GM12872 (cell line): ENCODE results near the gene CBX4.

ENCODE experiments used
- TF ChIP-seq, protein P1 (sequence below): IDR thresholded peaks from 3 replicates; pipeline ENCODE4 v1.5.1; 2011; ENCODE audit warnings: low read depth, mild to moderate bottlenecking, low read length, moderate library complexity; ENCODE audit not compliant: insufficient read depth

CBX4 gene

DNA sequence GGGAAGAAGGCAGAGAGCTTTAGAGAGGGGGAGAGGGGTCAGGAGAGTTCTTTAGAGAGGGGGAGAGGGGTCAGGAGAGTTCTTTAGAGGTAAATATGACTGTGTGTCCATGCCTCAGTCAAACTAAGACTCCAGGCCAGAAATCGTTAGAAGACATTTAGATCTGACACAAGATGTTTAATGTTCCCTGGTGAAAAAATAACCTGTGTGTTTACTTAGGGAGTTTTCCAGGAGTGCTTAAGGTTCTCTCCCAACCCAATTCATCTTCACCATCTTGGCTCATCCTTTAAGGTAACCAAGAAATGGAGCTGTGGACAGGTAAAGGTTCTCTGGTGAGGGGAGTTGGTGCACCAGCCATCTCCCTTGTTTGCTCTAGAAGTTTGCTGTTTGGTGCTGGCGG is 9.8 kb downstream of the CBX4 start:
- TF ChIP-seq, protein P1, sequence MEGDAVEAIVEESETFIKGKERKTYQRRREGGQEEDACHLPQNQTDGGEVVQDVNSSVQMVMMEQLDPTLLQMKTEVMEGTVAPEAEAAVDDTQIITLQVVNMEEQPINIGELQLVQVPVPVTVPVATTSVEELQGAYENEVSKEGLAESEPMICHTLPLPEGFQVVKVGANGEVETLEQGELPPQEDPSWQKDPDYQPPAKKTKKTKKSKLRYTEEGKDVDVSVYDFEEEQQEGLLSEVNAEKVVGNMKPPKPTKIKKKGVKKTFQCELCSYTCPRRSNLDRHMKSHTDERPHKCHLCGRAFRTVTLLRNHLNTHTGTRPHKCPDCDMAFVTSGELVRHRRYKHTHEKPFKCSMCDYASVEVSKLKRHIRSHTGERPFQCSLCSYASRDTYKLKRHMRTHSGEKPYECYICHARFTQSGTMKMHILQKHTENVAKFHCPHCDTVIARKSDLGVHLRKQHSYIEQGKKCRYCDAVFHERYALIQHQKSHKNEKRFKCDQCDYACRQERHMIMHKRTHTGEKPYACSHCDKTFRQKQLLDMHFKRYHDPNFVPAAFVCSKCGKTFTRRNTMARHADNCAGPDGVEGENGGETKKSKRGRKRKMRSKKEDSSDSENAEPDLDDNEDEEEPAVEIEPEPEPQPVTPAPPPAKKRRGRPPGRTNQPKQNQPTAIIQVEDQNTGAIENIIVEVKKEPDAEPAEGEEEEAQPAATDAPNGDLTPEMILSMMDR = no peak

DNA sequence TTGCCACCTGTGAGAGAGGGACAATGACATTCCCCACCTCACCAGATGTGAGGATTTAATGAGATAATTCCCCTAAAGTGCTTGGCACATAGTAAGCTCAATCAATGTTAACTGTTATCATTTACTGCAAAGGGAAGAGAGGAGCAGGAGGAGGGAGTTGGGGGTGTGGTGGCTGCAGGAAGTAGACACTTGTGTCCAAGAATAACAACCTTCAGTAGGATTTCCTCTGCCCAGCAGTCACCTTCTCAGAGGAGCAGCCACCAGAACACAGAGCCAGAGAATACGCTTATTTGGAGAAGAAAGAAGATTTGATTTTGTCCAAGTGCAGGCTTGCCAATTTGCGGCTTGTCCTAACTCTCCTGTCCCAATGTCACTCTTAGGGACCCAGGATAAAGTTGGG is 10.2 kb downstream of the CBX4 start:
- TF ChIP-seq, protein P1 = no peak

DNA sequence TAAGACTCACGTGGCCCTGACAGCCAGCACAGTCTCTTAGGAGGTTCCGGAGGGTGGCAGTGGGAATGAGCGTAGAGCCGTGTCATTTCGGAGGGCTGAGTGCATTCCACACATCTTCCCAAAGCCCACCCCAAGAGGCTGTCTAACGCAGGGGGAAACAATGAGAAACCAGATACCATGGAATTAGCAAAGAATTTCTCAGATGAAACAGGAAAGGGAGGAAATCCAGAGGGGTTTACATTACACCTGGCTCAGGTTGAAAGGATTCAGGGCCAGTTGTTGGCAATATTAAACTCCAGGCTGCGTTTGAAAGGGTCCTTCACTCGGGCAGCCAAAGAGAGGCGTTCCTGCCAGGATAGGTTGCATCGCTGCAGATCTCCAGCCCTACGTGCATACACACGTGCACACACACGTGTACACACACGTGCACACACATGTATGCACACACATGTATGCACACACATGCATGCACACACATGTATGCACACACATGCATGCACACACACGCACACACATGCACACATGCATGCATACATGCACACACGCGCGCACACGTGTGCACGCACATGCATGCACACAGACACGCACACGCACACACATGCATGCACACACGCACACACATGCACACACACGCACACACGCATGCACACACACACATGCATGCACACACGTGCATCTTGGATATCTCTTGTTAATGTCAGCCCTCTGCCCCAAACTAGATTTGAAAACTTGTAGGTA is 12.2 kb downstream of the CBX4 start:
- TF ChIP-seq, protein P1 = no peak

DNA sequence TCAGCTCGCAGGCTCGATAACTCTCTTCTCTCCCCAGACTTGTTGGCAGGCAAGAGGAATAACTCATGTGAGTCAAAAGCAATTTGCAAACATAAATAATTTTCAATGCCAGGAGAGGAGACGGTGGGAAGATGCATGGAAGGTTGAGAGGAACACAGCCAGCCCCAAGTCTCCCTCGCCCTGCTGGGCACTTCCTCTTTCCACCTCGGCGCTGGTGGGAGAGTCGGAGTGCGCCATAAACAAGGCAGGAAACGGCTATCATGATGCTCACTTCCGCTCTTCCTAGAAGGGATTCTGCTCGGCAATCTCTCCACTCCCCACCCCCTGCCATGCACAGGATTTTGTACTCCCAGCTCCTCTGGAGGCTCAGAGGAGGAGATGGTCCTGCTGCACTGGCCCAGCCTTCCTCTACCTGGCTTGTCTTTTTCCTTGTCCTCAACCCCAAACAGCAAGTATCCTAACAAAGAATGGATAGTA is 13.0 kb downstream of the CBX4 start:
- TF ChIP-seq, protein P1 = no peak

DNA sequence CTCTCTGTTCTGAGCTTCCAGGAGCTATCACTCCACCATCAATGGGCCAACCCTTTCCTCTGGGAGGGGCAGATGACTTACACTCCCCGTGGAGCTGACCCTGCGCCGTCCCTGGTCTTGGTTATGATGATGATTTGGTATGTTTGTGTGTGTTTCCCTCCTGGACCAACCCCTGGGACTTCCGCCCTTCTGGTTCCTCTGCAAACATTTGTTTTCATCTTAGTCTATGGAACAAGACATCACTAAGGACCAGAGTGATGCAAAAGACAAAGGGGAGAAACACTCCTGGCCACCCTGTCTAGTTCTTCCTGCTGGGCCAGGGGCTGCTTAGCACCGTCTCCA is 13.7 kb downstream of the CBX4 start:
- TF ChIP-seq, protein P1 = no peak

DNA sequence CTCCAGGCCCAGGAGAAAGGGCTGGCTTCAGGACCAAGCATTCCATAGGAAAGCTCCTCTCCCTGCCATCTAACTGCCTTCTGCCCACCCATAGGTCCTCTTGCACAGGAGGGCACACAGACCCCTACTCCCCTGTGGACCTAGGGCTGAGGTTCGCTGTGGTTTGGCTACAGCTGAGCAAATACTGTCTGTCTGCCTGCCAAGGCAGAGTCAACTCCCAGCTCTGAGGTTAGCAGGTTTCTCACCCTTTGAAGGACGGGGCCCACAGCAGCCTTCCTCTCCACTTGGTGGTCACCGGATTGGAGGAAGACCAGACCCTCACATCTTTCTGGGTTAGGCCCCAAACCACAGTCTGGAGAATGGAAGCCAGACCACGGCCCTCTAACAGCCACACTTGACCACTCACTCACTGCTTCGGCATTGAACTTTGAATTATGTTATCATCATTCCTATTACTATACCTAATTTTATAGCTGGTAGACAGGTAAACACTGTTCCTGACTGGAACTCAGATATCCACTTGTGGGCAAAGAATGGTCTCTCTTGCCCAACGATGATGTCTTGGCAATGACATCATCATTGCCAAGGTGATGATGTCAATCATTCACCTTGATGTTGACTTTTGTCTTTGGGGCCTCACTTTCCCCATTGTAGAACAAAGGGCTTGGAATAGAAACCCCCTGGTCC is 14.2 kb downstream of the CBX4 start:
- TF ChIP-seq, protein P1 = no peak

DNA sequence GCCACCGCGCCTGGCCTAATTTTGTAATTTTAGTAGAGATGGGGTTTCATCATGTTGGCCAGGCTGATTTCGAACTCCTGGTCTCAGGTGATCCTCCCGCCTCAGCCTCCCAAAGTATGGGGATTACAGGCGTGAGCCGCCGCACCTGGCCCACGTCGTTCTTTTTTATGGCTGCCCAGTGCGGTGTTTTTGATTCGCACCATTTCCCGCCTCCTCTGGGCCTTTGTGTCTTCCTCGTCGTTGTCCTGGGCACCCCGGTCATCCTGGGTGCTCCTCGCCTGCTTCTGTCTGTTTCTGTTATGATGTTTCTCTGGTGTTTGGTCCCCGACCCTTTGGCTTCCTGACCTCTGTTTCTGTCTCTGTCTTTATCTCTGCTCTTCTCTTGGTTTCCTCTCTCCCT is 15.0 kb downstream of the CBX4 start:
- TF ChIP-seq, protein P1 = no peak
